ENCODE results near the gene C17orf67. TPM values are rescaled to one million over a fixed set of nuclear protein-coding genes. Genes with fewer than 3 reads are reported as not detected.

Gene C17orf67
- polyA plus RNA-seq, 2 of the 4 experiments (the other 2 are of a cell fraction): 1.8 to 2.6 TPM

DNA sequence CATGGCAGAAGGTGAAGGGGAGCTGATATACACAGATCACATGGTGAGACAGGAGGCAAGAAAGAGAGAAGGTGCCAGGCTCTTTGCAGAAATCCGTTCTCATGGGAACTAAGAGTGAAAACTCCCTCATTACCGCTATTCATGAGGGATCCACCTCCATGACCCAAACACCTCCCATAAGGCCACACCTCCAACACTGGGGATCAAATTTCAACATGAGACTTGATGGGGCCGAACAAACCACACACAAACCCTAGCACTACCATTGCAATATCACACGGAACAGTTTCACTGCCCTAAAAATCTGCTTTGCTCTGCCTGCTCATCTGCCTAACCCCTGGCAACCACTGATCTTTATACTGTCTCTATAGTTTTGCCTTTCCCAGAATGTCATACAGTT lies 34.8 kb downstream of the C17orf67 start:
- Histone ChIP-seq H3K4me2 (no peak overlapping the region), H3K9me3 (no peaks in the 10 kb centered on the region), H3K4me1 (no peaks in the 10 kb centered on the region), H3K27ac (no peak overlapping the region), H3K4me3 (no peak overlapping the region)
- no peak for DNase-seq (ENCODE audit: low read depth in 1 of 2, low spot score in 1 of 2)
- POLR2A ChIA-PET: no interaction called here
- TF ChIP-seq, protein P1, sequence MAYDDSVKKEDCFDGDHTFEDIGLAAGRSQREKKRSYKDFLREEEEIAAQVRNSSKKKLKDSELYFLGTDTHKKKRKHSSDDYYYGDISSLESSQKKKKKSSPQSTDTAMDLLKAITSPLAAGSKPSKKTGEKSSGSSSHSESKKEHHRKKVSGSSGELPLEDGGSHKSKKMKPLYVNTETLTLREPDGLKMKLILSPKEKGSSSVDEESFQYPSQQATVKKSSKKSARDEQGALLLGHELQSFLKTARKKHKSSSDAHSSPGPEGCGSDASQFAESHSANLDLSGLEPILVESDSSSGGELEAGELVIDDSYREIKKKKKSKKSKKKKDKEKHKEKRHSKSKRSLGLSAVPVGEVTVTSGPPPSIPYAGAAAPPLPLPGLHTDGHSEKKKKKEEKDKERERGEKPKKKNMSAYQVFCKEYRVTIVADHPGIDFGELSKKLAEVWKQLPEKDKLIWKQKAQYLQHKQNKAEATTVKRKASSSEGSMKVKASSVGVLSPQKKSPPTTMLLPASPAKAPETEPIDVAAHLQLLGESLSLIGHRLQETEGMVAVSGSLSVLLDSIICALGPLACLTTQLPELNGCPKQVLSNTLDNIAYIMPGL (CRISPR knock-in tag; IDR thresholded peaks at IDR 0.05; ENCODE audit: borderline replicate concordance): no peak
- TF ChIP-seq RNF2 (IDR thresholded peaks at IDR 0.05; ENCODE audit: borderline replicate concordance, low read depth) (no peak), TP53 (CRISPR knock-in tag; IDR thresholded peaks at IDR 0.05) (no peak), RAD21 (conservative IDR thresholded peaks at IDR 0.05 in 1 of 2, IDR thresholded peaks at IDR 0.05 in 1 of 2) (no peak), CBX8 (IDR thresholded peaks at IDR 0.05) (no peak), CHD2 (IDR thresholded peaks at IDR 0.05; ENCODE audit: low read length, partially characterized antibody) (no peak), HDAC2 (IDR thresholded peaks at IDR 0.05) (no peak), RARB (CRISPR knock-in tag; IDR thresholded peaks at IDR 0.05) (no peak), HOXB5 (CRISPR knock-in tag; IDR thresholded peaks at IDR 0.05) (no peak), POLR2A (IDR thresholded peaks at IDR 0.05; ENCODE audit: low read length) (no peak), FOXS1 (CRISPR knock-in tag; IDR thresholded peaks at IDR 0.05) (no peak), ESRRA (IDR thresholded peaks at IDR 0.05; ENCODE audit: borderline replicate concordance, low read length) (no peak), SREBF2 (IDR thresholded peaks at IDR 0.05) (no peak), CHD4 (IDR thresholded peaks at IDR 0.05; ENCODE audit: borderline replicate concordance) (no peak)
- TF ChIP-seq, protein P2, sequence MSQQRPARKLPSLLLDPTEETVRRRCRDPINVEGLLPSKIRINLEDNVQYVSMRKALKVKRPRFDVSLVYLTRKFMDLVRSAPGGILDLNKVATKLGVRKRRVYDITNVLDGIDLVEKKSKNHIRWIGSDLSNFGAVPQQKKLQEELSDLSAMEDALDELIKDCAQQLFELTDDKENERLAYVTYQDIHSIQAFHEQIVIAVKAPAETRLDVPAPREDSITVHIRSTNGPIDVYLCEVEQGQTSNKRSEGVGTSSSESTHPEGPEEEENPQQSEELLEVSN (IDR thresholded peaks at IDR 0.05; ENCODE audit: borderline replicate concordance, low read depth): no peak
- 54% methylated on average over 4 of the region's 4 CpGs for WGBS (ENCODE audit: missing lambda C conversion rate)
- FAIRE-seq: no peak
- CTCF ChIA-PET: interaction anchor here (1.3 to 1.8 kb wide), 3 partner anchors 18 to 141 kb away, joined by 3 to 5 read pairs (median 5); no protein-coding TSS in a partner anchor
- ATAC-seq: no peak

DNA sequence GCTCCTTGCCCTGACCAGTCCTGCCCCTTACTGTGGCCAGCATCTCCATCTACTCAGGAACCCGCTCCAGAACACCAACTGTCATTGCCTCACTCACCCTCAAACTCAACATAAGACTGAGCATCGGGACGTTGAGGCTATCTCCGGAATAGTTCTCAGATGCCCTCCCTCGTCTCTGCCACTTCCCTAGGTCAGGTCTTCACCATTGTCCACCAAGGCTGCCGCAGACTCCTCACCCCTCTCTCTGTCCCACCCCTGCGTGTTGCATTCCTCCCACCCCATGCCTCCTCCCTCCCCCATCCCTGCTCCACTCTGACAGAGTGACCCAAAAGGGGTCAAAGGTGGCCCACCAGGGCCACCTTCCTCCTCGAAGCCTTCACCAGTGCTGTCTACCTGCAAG lies 37.2 kb downstream of the C17orf67 start:
- ChIA-PET CTCF (interaction anchor here (0.7 to 1.7 kb wide), 2 partner anchors 16 to 23 kb away, joined by 3 to 6 read pairs; no protein-coding TSS in a partner anchor), POLR2A (no interaction called here)
- H3K4me2 ChIP-seq: no peak overlapping the region
- no peaks in the 10 kb centered on the region for H3K9me3 ChIP-seq
- 48% methylated on average over 8 of the region's 8 CpGs for WGBS (ENCODE audit: missing lambda C conversion rate)
- FAIRE-seq (no peak), ATAC-seq (no peak), DNase-seq (ENCODE audit: low read depth in 1 of 2, low spot score in 1 of 2) (no peak)
- TF ChIP-seq ZC3H11A (IDR thresholded peaks at IDR 0.05) (no peak), HEYL (CRISPR knock-in tag; IDR thresholded peaks at IDR 0.05) (no peak), FOSB (CRISPR knock-in tag; IDR thresholded peaks at IDR 0.05) (no peak), GATA3 (IDR thresholded peaks at IDR 0.05; ENCODE audit: borderline replicate concordance) (no peak), SMC3 (IDR thresholded peaks at IDR 0.05) (no peak), RAD21 (conservative IDR thresholded peaks at IDR 0.05 in 1 of 2, IDR thresholded peaks at IDR 0.05 in 1 of 2) (no peak), POLR2A (IDR thresholded peaks at IDR 0.05; ENCODE audit: low read length) (no peak), RFX5 (IDR thresholded peaks at IDR 0.05) (no peak)
- TF ChIP-seq, protein P3, sequence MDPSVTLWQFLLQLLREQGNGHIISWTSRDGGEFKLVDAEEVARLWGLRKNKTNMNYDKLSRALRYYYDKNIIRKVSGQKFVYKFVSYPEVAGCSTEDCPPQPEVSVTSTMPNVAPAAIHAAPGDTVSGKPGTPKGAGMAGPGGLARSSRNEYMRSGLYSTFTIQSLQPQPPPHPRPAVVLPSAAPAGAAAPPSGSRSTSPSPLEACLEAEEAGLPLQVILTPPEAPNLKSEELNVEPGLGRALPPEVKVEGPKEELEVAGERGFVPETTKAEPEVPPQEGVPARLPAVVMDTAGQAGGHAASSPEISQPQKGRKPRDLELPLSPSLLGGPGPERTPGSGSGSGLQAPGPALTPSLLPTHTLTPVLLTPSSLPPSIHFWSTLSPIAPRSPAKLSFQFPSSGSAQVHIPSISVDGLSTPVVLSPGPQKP (IDR thresholded peaks at IDR 0.05; ENCODE audit: low read depth, low read length): no peak
- TF ChIP-seq, protein P4, sequence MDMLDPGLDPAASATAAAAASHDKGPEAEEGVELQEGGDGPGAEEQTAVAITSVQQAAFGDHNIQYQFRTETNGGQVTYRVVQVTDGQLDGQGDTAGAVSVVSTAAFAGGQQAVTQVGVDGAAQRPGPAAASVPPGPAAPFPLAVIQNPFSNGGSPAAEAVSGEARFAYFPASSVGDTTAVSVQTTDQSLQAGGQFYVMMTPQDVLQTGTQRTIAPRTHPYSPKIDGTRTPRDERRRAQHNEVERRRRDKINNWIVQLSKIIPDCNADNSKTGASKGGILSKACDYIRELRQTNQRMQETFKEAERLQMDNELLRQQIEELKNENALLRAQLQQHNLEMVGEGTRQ (IDR thresholded peaks at IDR 0.05): no peak
- TF ChIP-seq, protein P5, sequence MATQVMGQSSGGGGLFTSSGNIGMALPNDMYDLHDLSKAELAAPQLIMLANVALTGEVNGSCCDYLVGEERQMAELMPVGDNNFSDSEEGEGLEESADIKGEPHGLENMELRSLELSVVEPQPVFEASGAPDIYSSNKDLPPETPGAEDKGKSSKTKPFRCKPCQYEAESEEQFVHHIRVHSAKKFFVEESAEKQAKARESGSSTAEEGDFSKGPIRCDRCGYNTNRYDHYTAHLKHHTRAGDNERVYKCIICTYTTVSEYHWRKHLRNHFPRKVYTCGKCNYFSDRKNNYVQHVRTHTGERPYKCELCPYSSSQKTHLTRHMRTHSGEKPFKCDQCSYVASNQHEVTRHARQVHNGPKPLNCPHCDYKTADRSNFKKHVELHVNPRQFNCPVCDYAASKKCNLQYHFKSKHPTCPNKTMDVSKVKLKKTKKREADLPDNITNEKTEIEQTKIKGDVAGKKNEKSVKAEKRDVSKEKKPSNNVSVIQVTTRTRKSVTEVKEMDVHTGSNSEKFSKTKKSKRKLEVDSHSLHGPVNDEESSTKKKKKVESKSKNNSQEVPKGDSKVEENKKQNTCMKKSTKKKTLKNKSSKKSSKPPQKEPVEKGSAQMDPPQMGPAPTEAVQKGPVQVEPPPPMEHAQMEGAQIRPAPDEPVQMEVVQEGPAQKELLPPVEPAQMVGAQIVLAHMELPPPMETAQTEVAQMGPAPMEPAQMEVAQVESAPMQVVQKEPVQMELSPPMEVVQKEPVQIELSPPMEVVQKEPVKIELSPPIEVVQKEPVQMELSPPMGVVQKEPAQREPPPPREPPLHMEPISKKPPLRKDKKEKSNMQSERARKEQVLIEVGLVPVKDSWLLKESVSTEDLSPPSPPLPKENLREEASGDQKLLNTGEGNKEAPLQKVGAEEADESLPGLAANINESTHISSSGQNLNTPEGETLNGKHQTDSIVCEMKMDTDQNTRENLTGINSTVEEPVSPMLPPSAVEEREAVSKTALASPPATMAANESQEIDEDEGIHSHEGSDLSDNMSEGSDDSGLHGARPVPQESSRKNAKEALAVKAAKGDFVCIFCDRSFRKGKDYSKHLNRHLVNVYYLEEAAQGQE (IDR thresholded peaks at IDR 0.05): no peak
- TF ChIP-seq, protein P2 (IDR thresholded peaks at IDR 0.05; ENCODE audit: borderline replicate concordance, low read depth): no peak
- H3K27ac ChIP-seq: no peak overlapping the region
- no peak overlapping the region for H3K4me3 ChIP-seq
- no peaks in the 10 kb centered on the region for H3K4me1 ChIP-seq

All from A549 (cell line).